GOT3 (cell line): ENCODE results near the gene EPC1.

ENCODE experiments used
- DNase-seq: peaks from one replicate; lab custom pipeline; 2025; ENCODE audit warnings: mixed read lengths; lab: John Stamatoyannopoulos, UW

EPC1 gene

GRCh38 chr10:32332299-32332750, 14.6 kb downstream of the EPC1 start:
- DNase-seq: no peak

GRCh38 chr10:32331606-32332005, 15.4 kb downstream of the EPC1 start:
- no peak for DNase-seq

- DNase-seq: no peak
These were observed 16.7 kb downstream of the EPC1 start for GRCh38 chr10:32330214-32330613.

- DNase-seq: no peak
These were observed 17.9 kb downstream of the EPC1 start for GRCh38 chr10:32329061-32329460.

- no peak for DNase-seq
These were observed 18.5 kb downstream of the EPC1 start for GRCh38 chr10:32328499-32328898.

GRCh38 chr10:32327364-32327691, 19.6 kb downstream of the EPC1 start:
- DNase-seq: no peak

- no peak for DNase-seq
These were observed 20.1 kb downstream of the EPC1 start for GRCh38 chr10:32326680-32327363.

- DNase-seq: no peak
These were observed 20.8 kb downstream of the EPC1 start for GRCh38 chr10:32326119-32326518.

- DNase-seq: no peak
These were observed 23.9 kb downstream of the EPC1 start for GRCh38 chr10:32323051-32323450.

- DNase-seq: no peak
These were observed 25.8 kb downstream of the EPC1 start for GRCh38 chr10:32321016-32321631.

- DNase-seq: no peak
These were observed 28.5 kb downstream of the EPC1 start for GRCh38 chr10:32318476-32318896.

- no peak for DNase-seq
These were observed 29.1 kb downstream of the EPC1 start for GRCh38 chr10:32317795-32318357.

- DNase-seq: no peak
These were observed 31.5 kb downstream of the EPC1 start for GRCh38 chr10:32315424-32315823.

GRCh38 chr10:32314588-32314987, 32.4 kb downstream of the EPC1 start:
- DNase-seq: no peak

GRCh38 chr10:32308027-32308603, 38.8 kb downstream of the EPC1 start:
- DNase-seq: no peak

- DNase-seq: no peak
These were observed 39.3 kb downstream of the EPC1 start for GRCh38 chr10:32307609-32308008.

GRCh38 chr10:32299354-32299980, 47.5 kb downstream of the EPC1 start:
- no peak for DNase-seq

GRCh38 chr10:32298075-32298812, 48.7 kb downstream of the EPC1 start:
- DNase-seq: no peak

- no peak for DNase-seq
These were observed 51.9 kb downstream of the EPC1 start for GRCh38 chr10:32295027-32295426.

GRCh38 chr10:32293581-32293980, 53.4 kb downstream of the EPC1 start:
- no peak for DNase-seq

- DNase-seq: no peak
These were observed 67.2 kb downstream of the EPC1 start for GRCh38 chr10:32279795-32280194.

GRCh38 chr10:32273336-32273735, 73.6 kb downstream of the EPC1 start:
- DNase-seq: no peak
